ENCODE results near the gene ZBED3. TPM values are rescaled to one million over a fixed set of nuclear protein-coding genes. Genes with fewer than 3 reads are reported as not detected.

ZBED3 gene
- total RNA-seq, 4 donors from 2014 or later = 0.47 to 4.6 (median 1.2) TPM

DNA sequence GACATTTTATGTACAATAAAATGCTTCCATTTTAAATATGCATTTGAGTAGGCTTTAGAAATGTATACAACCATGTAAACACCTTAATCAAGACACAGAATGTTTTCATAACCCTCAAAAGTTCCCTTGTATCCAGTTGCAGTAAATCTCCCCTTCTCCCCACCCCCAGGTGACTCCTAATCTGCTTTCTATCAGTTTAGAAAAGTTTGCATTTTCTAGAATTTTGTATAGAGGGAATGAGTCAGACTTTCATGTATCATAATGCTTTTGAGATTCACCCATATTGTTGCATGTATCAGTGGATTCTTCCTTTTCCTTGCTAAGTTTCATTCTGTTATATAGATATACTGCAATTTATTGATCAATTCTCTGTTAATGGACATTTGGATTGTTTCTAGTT, 17.7 kb upstream of the ZBED3 start:
- H3K4me1 ChIP-seq = peaks cover 0 to 4% (median 0%) of the 10 kb centered on the region in 3 donors
- H3K27me3 ChIP-seq = no peaks in the 10 kb centered on the region
- H3K27ac ChIP-seq = no peak overlapping the region
- H3K9me3 ChIP-seq = no peaks in the 10 kb centered on the region
- no peak overlapping the region for H3K4me3 ChIP-seq
- no peak for DNase-seq
- TF ChIP-seq POLR2A (IDR thresholded peaks at IDR 0.05) = no peak
- TF ChIP-seq, protein P1, sequence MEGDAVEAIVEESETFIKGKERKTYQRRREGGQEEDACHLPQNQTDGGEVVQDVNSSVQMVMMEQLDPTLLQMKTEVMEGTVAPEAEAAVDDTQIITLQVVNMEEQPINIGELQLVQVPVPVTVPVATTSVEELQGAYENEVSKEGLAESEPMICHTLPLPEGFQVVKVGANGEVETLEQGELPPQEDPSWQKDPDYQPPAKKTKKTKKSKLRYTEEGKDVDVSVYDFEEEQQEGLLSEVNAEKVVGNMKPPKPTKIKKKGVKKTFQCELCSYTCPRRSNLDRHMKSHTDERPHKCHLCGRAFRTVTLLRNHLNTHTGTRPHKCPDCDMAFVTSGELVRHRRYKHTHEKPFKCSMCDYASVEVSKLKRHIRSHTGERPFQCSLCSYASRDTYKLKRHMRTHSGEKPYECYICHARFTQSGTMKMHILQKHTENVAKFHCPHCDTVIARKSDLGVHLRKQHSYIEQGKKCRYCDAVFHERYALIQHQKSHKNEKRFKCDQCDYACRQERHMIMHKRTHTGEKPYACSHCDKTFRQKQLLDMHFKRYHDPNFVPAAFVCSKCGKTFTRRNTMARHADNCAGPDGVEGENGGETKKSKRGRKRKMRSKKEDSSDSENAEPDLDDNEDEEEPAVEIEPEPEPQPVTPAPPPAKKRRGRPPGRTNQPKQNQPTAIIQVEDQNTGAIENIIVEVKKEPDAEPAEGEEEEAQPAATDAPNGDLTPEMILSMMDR (IDR thresholded peaks at IDR 0.05) = no peak
- no peaks in the 10 kb centered on the region for H3K36me3 ChIP-seq
- intact Hi-C loops (cut with DNase I) = no loop called here

DNA sequence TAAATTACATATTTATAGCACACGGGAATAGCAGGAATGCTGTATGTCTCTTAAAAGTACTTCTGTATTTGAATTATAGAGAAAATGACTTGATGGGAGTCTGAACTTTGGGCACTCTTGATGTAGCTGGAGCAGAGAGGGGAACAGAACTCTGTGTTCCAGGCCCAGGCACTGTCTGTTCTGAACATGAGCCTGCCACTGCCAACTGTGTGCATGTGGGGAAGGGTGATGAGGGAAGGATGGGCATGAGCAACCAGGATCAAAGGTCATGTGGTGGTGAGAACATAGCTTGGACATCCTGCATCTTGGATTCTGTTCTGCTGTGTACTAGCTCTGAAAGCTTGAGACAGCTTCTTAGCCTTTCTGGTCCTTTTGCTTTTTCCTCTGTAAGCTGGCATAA, 16.4 kb upstream of the ZBED3 start:
- Histone ChIP-seq H3K9me3 (no peaks in the 10 kb centered on the region), H3K27ac (no peak overlapping the region), H3K4me3 (no peak overlapping the region), H3K36me3 (no peaks in the 10 kb centered on the region), H3K4me1 (peaks cover 0 to 4% (median 0%) of the 10 kb centered on the region in 3 donors), H3K27me3 (no peaks in the 10 kb centered on the region)
- intact Hi-C loops (cut with DNase I) = no loop called here
- DNase-seq = no peak
- TF ChIP-seq, protein P1 (IDR thresholded peaks at IDR 0.05) = no peak
- TF ChIP-seq POLR2A (IDR thresholded peaks at IDR 0.05) = no peak
- 85 to 94% methylated on average over 1 of the region's 1 CpG for whole genome bisulfite sequencing, 2 donors

DNA sequence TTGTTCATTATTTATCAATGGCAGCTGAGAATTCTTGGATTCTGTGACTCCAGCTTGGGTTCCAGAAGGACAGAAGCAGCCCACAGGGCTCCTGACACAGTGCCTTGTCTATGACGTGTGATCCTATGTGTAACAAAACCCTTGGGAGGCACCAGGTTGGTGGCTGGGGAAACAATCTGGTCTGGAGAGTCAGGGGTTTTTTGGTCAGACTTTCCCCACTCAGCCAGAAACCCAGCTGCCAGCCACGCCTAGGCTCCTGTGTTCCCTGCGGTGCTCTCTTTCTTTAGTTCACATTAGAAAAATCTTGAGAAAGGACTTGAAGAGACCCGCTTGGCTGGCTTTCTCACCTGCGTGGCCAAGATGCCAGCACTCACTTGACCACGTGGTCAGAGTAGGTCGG, 15.5 kb upstream of the ZBED3 start:
- no peak overlapping the region for H3K27ac ChIP-seq
- no peak for DNase-seq
- no peaks in the 10 kb centered on the region for H3K9me3 ChIP-seq
- 70 to 85% methylated on average over 4 to 7 of the region's 7 CpGs for WGBS, 2 donors
- intact Hi-C loops (cut with DNase I) = no loop called here
- no peak for TF ChIP-seq POLR2A (IDR thresholded peaks at IDR 0.05)
- TF ChIP-seq, protein P1 (IDR thresholded peaks at IDR 0.05) = no peak
- peaks cover 0 to 4% (median 0%) of the 10 kb centered on the region in 3 donors for H3K4me1 ChIP-seq
- H3K4me3 ChIP-seq = no peak overlapping the region
- no peaks in the 10 kb centered on the region for H3K27me3 ChIP-seq
- no peaks in the 10 kb centered on the region for H3K36me3 ChIP-seq

DNA sequence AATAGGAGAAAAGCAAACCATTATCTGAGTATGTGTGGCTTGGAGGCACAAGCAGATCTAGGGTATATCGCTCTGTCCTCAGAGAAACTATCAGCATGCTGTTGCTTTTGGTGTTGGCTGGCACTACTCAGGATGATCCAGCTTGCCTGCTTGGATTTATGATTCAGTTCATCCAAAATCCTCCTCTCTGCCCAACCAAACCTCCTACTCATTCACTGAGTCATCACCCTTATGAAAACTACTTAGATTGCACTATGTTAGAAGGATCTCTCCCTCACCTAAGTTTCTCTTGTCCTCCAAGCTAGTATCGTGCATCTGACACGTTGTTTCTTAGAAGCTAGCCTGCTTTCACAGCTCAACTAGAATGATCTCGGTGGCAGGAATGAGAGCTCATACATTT, 14.2 kb upstream of the ZBED3 start:
- TF ChIP-seq, protein P1 (IDR thresholded peaks at IDR 0.05) = no peak
- TF ChIP-seq POLR2A (IDR thresholded peaks at IDR 0.05) = no peak
- H3K4me3 ChIP-seq = no peak overlapping the region
- no peak overlapping the region for H3K27ac ChIP-seq
- no peaks in the 10 kb centered on the region for H3K27me3 ChIP-seq
- WGBS, 2 donors = 59 to 63% methylated on average over 4 of the region's 4 CpGs
- peaks cover 0 to 4% (median 0%) of the 10 kb centered on the region in 3 donors for H3K4me1 ChIP-seq
- H3K9me3 ChIP-seq = no peaks in the 10 kb centered on the region
- H3K36me3 ChIP-seq = no peaks in the 10 kb centered on the region
- intact Hi-C loops (cut with DNase I) = no loop called here
- no peak for DNase-seq

DNA sequence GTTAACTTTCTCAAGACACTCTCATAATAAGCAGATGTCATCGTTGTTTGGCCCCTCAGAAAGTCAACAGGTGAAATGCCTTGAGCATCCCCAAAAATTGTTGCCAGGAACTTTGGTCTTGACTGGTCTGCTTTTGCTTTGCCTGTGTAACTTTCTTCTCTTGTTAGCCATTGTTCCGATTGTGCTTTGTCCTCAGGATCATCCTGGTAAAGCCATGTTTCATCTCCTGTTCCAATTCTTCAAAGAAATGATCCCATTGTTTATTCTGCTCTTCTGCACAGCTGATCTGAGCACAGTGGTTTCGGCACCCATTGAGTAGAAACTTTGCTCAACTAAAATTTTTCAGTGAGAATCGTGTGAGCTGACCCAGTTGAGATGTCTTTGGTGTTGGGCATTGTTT, 8.1 kb upstream of the ZBED3 start:
- Histone ChIP-seq H3K36me3 (no peaks in the 10 kb centered on the region), H3K4me3 (no peak overlapping the region), H3K27me3 (no peaks in the 10 kb centered on the region), H3K4me1 (no peaks in the 10 kb centered on the region), H3K9me3 (no peaks in the 10 kb centered on the region), H3K27ac (no peak overlapping the region)
- TF ChIP-seq POLR2A (IDR thresholded peaks at IDR 0.05) = no peak
- TF ChIP-seq, protein P1 (IDR thresholded peaks at IDR 0.05) = no peak
- no peak for DNase-seq
- intact Hi-C loops (cut with DNase I) = no loop called here
- 78 to 88% methylated on average over 4 of the region's 4 CpGs for WGBS, 2 donors
